NCI-H2227 treated with DMSO at 0.1 percent for 48 hours (cell line): ENCODE data around the gene ANXA4.
"Not testable (repeated sequence)": the region's sequence is repeated elsewhere in the genome, so short reads cannot be mapped to it uniquely, and the experiment has no call there.

Experiments
- DNase-seq: peaks from one replicate; lab custom pipeline; 2025; lab: John Stamatoyannopoulos, UW

ANXA4 gene

GRCh38 chr2:69754633-69755032 is 12.7 kb downstream of the ANXA4 start:
- no peak for DNase-seq

GRCh38 chr2:69755862-69756467 is 14.0 kb downstream of the ANXA4 start:
- no peak for DNase-seq

- DNase-seq: no peak
Observed at GRCh38 chr2:69762025-69762424, 20.1 kb downstream of the ANXA4 start.

GRCh38 chr2:69762513-69763494 is 20.9 kb downstream of the ANXA4 start:
- no peak for DNase-seq

GRCh38 chr2:69763831-69764230 is 21.9 kb downstream of the ANXA4 start:
- DNase-seq: not testable (repeated sequence)

- no peak for DNase-seq
Observed at GRCh38 chr2:69764286-69765095, 22.6 kb downstream of the ANXA4 start.

- no peak for DNase-seq
Observed at GRCh38 chr2:69765096-69765380, 23.1 kb downstream of the ANXA4 start.

- no peak for DNase-seq
Observed at GRCh38 chr2:69766014-69766413, 24.1 kb downstream of the ANXA4 start.

- no peak for DNase-seq
Observed at GRCh38 chr2:69767034-69767433, 25.1 kb downstream of the ANXA4 start.

GRCh38 chr2:69768235-69768634 is 26.3 kb downstream of the ANXA4 start:
- DNase-seq: no peak

- no peak for DNase-seq
Observed at GRCh38 chr2:69768789-69769188, 26.9 kb downstream of the ANXA4 start.

- no peak for DNase-seq
Observed at GRCh38 chr2:69769272-69769671, 27.3 kb downstream of the ANXA4 start.

GRCh38 chr2:69770193-69770702 is 28.3 kb downstream of the ANXA4 start:
- no peak for DNase-seq

- DNase-seq: no peak
Observed at GRCh38 chr2:69770747-69771146, 28.8 kb downstream of the ANXA4 start.

- DNase-seq: no peak
Observed at GRCh38 chr2:69771461-69771860, 29.5 kb downstream of the ANXA4 start.

- DNase-seq: no peak
Observed at GRCh38 chr2:69773206-69773605, 31.3 kb downstream of the ANXA4 start.

- DNase-seq: not testable (repeated sequence)
Observed at GRCh38 chr2:69774258-69774983, 32.5 kb downstream of the ANXA4 start.

GRCh38 chr2:69774984-69775982 is 33.3 kb downstream of the ANXA4 start:
- no peak for DNase-seq

- DNase-seq: no peak
Observed at GRCh38 chr2:69776886-69777785, 35.2 kb downstream of the ANXA4 start.

GRCh38 chr2:69777786-69778105 is 35.8 kb downstream of the ANXA4 start:
- DNase-seq: no peak
